ENCODE data around the gene PPP1R12B.
"Not testable (repeated sequence)": the region's sequence is repeated elsewhere in the genome, so short reads cannot be mapped to it uniquely, and the experiment has no call there.

PPP1R12B gene

GRCh38 chr1:202584707-202585589, 236.4 kb downstream of the PPP1R12B start:
- no peak for DNase-seq (ENCODE audit: low spot score)

- DNase-seq (ENCODE audit: low spot score): no peak
These were observed 237.1 kb downstream of the PPP1R12B start for GRCh38 chr1:202585590-202585933.

GRCh38 chr1:202586018-202586821, 237.7 kb downstream of the PPP1R12B start:
- DNase-seq (ENCODE audit: low spot score): no peak

GRCh38 chr1:202586871-202587270, 238.4 kb downstream of the PPP1R12B start:
- no peak for DNase-seq (ENCODE audit: low spot score)

- no peak for DNase-seq (ENCODE audit: low spot score)
These were observed 239.5 kb downstream of the PPP1R12B start for GRCh38 chr1:202587859-202588485.

GRCh38 chr1:202588503-202589189, 240.1 kb downstream of the PPP1R12B start:
- DNase-seq (ENCODE audit: low spot score): no peak

- DNase-seq (ENCODE audit: low spot score): peak; percentile 60
These were observed 240.9 kb downstream of the PPP1R12B start for GRCh38 chr1:202589190-202589930.

- no peak for DNase-seq (ENCODE audit: low spot score)
These were observed 241.6 kb downstream of the PPP1R12B start for GRCh38 chr1:202590126-202590525.

GRCh38 chr1:202590975-202591411, 242.5 kb downstream of the PPP1R12B start:
- DNase-seq (ENCODE audit: low spot score): no peak

- DNase-seq (ENCODE audit: low spot score): no peak
These were observed 243.0 kb downstream of the PPP1R12B start for GRCh38 chr1:202591515-202591914.

- no peak for DNase-seq (ENCODE audit: low spot score)
These were observed 243.6 kb downstream of the PPP1R12B start for GRCh38 chr1:202592146-202592545.

- DNase-seq (ENCODE audit: low spot score): no peak
These were observed 245.3 kb downstream of the PPP1R12B start for GRCh38 chr1:202593845-202594244.

GRCh38 chr1:202596638-202597037, 248.1 kb downstream of the PPP1R12B start:
- DNase-seq (ENCODE audit: low spot score): no peak

- DNase-seq (ENCODE audit: low spot score): no peak
These were observed 248.7 kb downstream of the PPP1R12B start for GRCh38 chr1:202597090-202597761.

- DNase-seq (ENCODE audit: low spot score): peak; percentile 73
These were observed 251.4 kb downstream of the PPP1R12B start for GRCh38 chr1:202599669-202600431.

- no peak for DNase-seq (ENCODE audit: low spot score)
These were observed 252.0 kb downstream of the PPP1R12B start for GRCh38 chr1:202600432-202601041.

GRCh38 chr1:202603435-202603834, 254.9 kb downstream of the PPP1R12B start:
- no peak for DNase-seq (ENCODE audit: low spot score)

- no peak for DNase-seq (ENCODE audit: low spot score)
These were observed 257.0 kb downstream of the PPP1R12B start for GRCh38 chr1:202605515-202605914.

- DNase-seq (ENCODE audit: low spot score): not testable (repeated sequence)
These were observed 263.5 kb downstream of the PPP1R12B start for GRCh38 chr1:202612036-202612435.

Measured in ecto neural progenitor cell (in vitro differentiated cells).